NCI-H1694 treated with DMSO at 0.1 percent for 48 hours (cell line): ENCODE data around the gene RCVRN.

Experiments
- DNase-seq: peaks from one replicate; lab custom pipeline; 2025; lab: John Stamatoyannopoulos, UW

Gene RCVRN

DNA sequence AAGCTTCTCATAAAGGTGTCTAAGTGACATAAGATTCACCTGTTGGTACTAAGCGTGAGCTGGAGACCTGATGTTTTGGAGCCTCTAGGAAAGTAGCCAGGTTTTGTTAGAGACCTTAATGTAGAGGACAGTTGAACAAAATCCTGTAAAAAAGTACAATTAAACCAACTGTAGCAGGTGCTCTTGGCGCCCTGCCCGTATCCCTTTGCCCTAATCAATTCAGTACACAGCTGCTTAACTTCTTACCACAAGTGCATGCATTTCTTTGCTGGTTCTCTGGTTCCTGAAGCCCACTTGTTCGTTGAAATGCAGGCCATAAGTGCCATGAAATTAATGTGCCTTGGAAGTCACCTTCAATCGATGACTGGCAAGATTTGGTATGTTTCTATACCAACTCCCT, 54.9 kb downstream of the RCVRN start:
- DNase-seq: no peak
